ENCODE data around the gene PSMB2. TPM values are rescaled to one million over a fixed set of nuclear protein-coding genes. Genes with fewer than 3 reads are reported as not detected.

PSMB2 gene
- total and polyA plus RNA-seq, 2 of the 8 experiments (the other 6 are each of a cell fraction or from before 2014, with no cell fraction given) = 91.4 to 101 TPM

GRCh38 chr1:35688161-35688560, 46.8 kb upstream of the PSMB2 start:
- Histone ChIP-seq H3K14ac (ENCODE audit: insufficient read length) (no peak overlapping the region), H3K9me3 (ENCODE audit: insufficient read depth in 2 of 2, low read depth in 1 of 2, low read length in 1 of 2) (no peaks in the 10 kb centered on the region), H3K79me1 (ENCODE audit: low read depth, low read length) (no peaks in the 10 kb centered on the region), H3K18ac (ENCODE audit: extremely low read depth, low read length) (no peak overlapping the region), H2BK120ac (replicated peaks; ENCODE audit: low read depth, low read length) (no peak overlapping the region), H4K5ac (ENCODE audit: insufficient read length, low read depth, low read length) (no peak overlapping the region), H3K23ac (ENCODE audit: insufficient read length) (no peak overlapping the region), H2AK5ac (ENCODE audit: low read depth, low read length) (no peak overlapping the region), H2AFZ (ENCODE audit: low read length) (no peak overlapping the region), H3K4me2 (ENCODE audit: insufficient read depth in 1 of 2, low read depth in 2 of 2, low read length in 2 of 2) (no peak overlapping the region), H2BK5ac (ENCODE audit: low read depth, low read length) (no peak overlapping the region), H3K4ac (replicated peaks; ENCODE audit: insufficient read length, low read depth, low read length) (no peak overlapping the region), H4K20me1 (replicated peaks in 1 of 2; ENCODE audit: control insufficient read depth in 1 of 2, insufficient read depth in 2 of 2, low read length in 2 of 2) (no peaks in the 10 kb centered on the region), H3K23me2 (ENCODE audit: low read depth, low read length) (no peaks in the 10 kb centered on the region), H2BK20ac (ENCODE audit: low read length) (no peak overlapping the region), H4K91ac (replicated peaks; ENCODE audit: insufficient read length, low read length) (no peak overlapping the region), H3K79me2 (ENCODE audit: control insufficient read depth in 1 of 2, insufficient read depth in 2 of 2, low read length in 2 of 2) (no peaks in the 10 kb centered on the region), H3K27ac (ENCODE audit: low read depth, low read length) (no peak overlapping the region), H3K4me3 (ENCODE audit: extremely low read depth in 1 of 4, insufficient read depth in 2 of 4, low read depth in 3 of 4, low read length in 4 of 4) (no peak overlapping the region), H3K9ac (replicated peaks in 1 of 4; ENCODE audit: extremely low read depth in 1 of 4, low read depth in 3 of 4, low read length in 3 of 4) (no peak overlapping the region), H3K27me3 (replicated peaks in 1 of 4; ENCODE audit: control insufficient read depth in 3 of 4, extremely low read depth in 1 of 4, insufficient read depth in 3 of 4, low read length in 3 of 4) (no peaks in the 10 kb centered on the region), H3K36me3 (ENCODE audit: control insufficient read depth in 2 of 4, insufficient read depth in 4 of 4, low read length in 3 of 4) (no peaks in the 10 kb centered on the region), H3K4me1 (replicated peaks in 1 of 4; ENCODE audit: control insufficient read depth in 3 of 4, insufficient read depth in 4 of 4, low read length in 3 of 4) (peaks cover 2 to 14% (median 5%) of the 10 kb centered on the region in 4 experiments; a peak in 6 of 7 replicates), H2BK12ac (ENCODE audit: low read depth, low read length) (no peak overlapping the region), H2BK15ac (ENCODE audit: low read length) (no peak overlapping the region), H3K56ac (replicated peaks; ENCODE audit: insufficient read length, low read depth, low read length) (no peak overlapping the region), H4K8ac (ENCODE audit: extremely low read depth, insufficient read depth, low read length) (no peak overlapping the region)
- FAIRE-seq (no peak), DNase-seq (ENCODE audit: low read depth in 1 of 2, low spot score in 2 of 2) (no peak)
- ChIA-PET CTCF (ENCODE audit: partially characterized antibody) (interaction anchor here (1.7 kb wide), 1 partner anchor 27 kb away, joined by 4 read pairs; no protein-coding TSS in a partner anchor), POLR2A (ENCODE audit: partially characterized antibody) (no interaction called here)
- TF ChIP-seq PHF8 (conservative IDR thresholded peaks at IDR 0.05; ENCODE audit: low read depth, low read length) = no peak
- TF ChIP-seq EP300 (IDR thresholded peaks at IDR 0.05; ENCODE audit: borderline replicate concordance in 1 of 2, low read depth in 2 of 2, low read length in 2 of 2) = no peak
- TF ChIP-seq HDAC2 (IDR thresholded peaks at IDR 0.05; ENCODE audit: borderline replicate concordance in 1 of 2, low read depth in 2 of 2, low read length in 2 of 2) = no peak
- TF ChIP-seq E2F6 (IDR thresholded peaks at IDR 0.05) = no peak
- TF ChIP-seq CEBPB (IDR thresholded peaks at IDR 0.05; ENCODE audit: low read depth, low read length) = no peak
- TF ChIP-seq FOSL1 (IDR thresholded peaks at IDR 0.05; ENCODE audit: insufficient read depth, low read depth, low read length) = no peak
- TF ChIP-seq KDM1A (IDR thresholded peaks at IDR 0.05; ENCODE audit: borderline replicate concordance, low read length) = no peak
- TF ChIP-seq CREB1 (IDR thresholded peaks at IDR 0.05) = no peak
- WGBS, 2 experiments (ENCODE audit: extremely low coverage in 1 of 2, insufficient coverage in 1 of 2, insufficient read length in 1 of 2, insufficient replicate concordance in 2 of 2, low coverage in 1 of 2, low lambda C conversion rate in 2 of 2, missing lambda C conversion rate in 1 of 2) = 87% methylated on average over 5 of the region's 5 CpGs; no CpG with 5 or more reads in 1 of the 2 experiments

Data from H1 (cell line).